Activated CD4-positive, CD25-positive, alpha-beta regulatory T cell (primary cell): Measurements from ENCODE around the gene STK36.
"Not testable (repeated sequence)": the region's sequence is repeated elsewhere in the genome, so short reads cannot be mapped to it uniquely, and the experiment has no call there.

Experiments used
- DNase-seq, 4 experiments: peaks; one replicate each; lab custom pipeline; 2025; lab: John Stamatoyannopoulos, UW

STK36 gene

GRCh38 chr2:218663901-218664300, 8.0 kb upstream of the STK36 start:
- DNase-seq, result no peak

- no peak for DNase-seq
These were observed 7.2 kb upstream of the STK36 start for GRCh38 chr2:218664653-218665052.

- no peak for DNase-seq
These were observed 711 bp upstream of the STK36 start for GRCh38 chr2:218671097-218671653.

- DNase-seq, result no peak
These were observed 7.2 kb downstream of the STK36 start for GRCh38 chr2:218679119-218679518.

GRCh38 chr2:218680061-218680460, 8.2 kb downstream of the STK36 start:
- DNase-seq, result no peak

GRCh38 chr2:218687400-218688060, 15.6 kb downstream of the STK36 start:
- not testable (repeated sequence) for DNase-seq

GRCh38 chr2:218691234-218691633, 19.3 kb downstream of the STK36 start:
- DNase-seq, result no peak

- no peak for DNase-seq
These were observed 22.7 kb downstream of the STK36 start for GRCh38 chr2:218694405-218695145.

GRCh38 chr2:218698885-218699284, 27.0 kb downstream of the STK36 start:
- DNase-seq, result no peak

- no peak for DNase-seq
These were observed 29.9 kb downstream of the STK36 start for GRCh38 chr2:218701806-218702205.

- DNase-seq, result no peak
These were observed 31.5 kb downstream of the STK36 start for GRCh38 chr2:218703341-218703740.

- DNase-seq, result no peak
These were observed 36.2 kb downstream of the STK36 start for GRCh38 chr2:218708086-218708485.

GRCh38 chr2:218709908-218710307, 38.0 kb downstream of the STK36 start:
- no peak for DNase-seq

- DNase-seq, result no peak
These were observed 38.4 kb downstream of the STK36 start for GRCh38 chr2:218710334-218710686.

GRCh38 chr2:218710687-218711549, 39.0 kb downstream of the STK36 start, which contains the start of gene TTLL4:
TTLL4 (plus strand) TSS chr2:218710835; CDS start chr2:218737677, 26,842 bp downstream.
- DNase-seq, result peak; percentile 97 to 99 (median 98)

- DNase-seq, result no peak
These were observed 39.7 kb downstream of the STK36 start for GRCh38 chr2:218711550-218711929.

- no peak for DNase-seq
These were observed 42.0 kb downstream of the STK36 start for GRCh38 chr2:218713922-218714321.

GRCh38 chr2:218716070-218716469, 44.2 kb downstream of the STK36 start:
- DNase-seq, result no peak

GRCh38 chr2:218717262-218717661, 45.4 kb downstream of the STK36 start:
- DNase-seq, result no peak

GRCh38 chr2:218718058-218718457, 46.2 kb downstream of the STK36 start:
- DNase-seq, result no peak

GRCh38 chr2:218719457-218719856, 47.6 kb downstream of the STK36 start:
- DNase-seq, result no peak
